Measurements from ENCODE around the gene CARMIL1.

GRCh38 chr6:25404693-25405169 lies 125.6 kb downstream of the CARMIL1 start:
- no peak for TF ChIP-seq CTCF (IDR thresholded peaks at IDR 0.05)
- no peak for TF ChIP-seq POLR2A (IDR thresholded peaks at IDR 0.05)
